Activated T-helper 1 cell treated with anti-CD3 and anti-CD28 coated beads, Interleukin-2, amount 50 U/mL, for 16 hours (primary cell): ENCODE data around the gene SOX15.

Source experiments
- DNase-seq, 2 donors: peaks; one replicate each; pipeline ENCODE4 v3.0.0-alpha.2; 2020; ENCODE audit warnings: low read depth in 1 of 2, low spot score in 1 of 2

The SOX15 gene

DNA sequence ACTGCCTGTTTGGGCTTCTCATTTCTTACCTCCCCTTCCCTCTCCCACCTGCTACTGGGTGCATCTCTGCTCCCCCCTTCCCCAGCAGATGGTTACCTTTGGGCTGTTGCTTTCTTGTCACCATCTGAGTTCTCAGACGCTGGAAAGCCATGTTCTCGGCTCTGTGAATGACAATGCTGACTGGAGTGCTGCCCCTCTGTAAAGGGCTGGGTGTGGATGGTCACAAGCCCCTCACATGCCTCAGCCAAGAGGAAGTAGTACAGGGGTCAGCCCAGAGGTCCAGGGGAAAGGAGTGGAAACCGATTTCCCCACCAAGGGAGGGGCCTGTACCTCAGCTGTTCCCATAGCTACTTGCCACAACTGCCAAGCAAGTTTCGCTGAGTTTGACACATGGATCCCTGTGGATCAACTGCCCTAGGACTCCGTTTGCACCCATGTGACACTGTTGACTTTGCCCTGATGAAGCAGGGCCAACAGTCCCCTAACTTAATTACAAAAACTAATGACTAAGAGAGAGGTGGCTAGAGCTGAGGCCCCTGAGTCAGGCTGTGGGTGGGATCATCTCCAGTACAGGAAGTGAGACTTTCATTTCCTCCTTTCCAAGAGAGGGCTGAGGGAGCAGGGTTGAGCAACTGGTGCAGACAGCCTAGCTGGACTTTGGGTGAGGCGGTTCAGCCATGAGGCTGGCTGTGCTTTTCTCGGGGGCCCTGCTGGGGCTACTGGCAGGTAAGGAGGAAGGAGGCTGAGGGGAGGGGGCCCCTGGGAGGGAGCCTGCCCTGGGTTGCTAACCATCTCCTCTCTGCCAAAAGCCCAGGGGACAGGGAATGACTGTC, 10.7 kb downstream of the SOX15 start, which contains the start of gene CD68:
Gene CD68, plus strand, starts transcription at position 638 of the 833 bp plus-strand sequence. Its CDS starts 40 bp downstream, at position 678.
- no peak for DNase-seq

DNA sequence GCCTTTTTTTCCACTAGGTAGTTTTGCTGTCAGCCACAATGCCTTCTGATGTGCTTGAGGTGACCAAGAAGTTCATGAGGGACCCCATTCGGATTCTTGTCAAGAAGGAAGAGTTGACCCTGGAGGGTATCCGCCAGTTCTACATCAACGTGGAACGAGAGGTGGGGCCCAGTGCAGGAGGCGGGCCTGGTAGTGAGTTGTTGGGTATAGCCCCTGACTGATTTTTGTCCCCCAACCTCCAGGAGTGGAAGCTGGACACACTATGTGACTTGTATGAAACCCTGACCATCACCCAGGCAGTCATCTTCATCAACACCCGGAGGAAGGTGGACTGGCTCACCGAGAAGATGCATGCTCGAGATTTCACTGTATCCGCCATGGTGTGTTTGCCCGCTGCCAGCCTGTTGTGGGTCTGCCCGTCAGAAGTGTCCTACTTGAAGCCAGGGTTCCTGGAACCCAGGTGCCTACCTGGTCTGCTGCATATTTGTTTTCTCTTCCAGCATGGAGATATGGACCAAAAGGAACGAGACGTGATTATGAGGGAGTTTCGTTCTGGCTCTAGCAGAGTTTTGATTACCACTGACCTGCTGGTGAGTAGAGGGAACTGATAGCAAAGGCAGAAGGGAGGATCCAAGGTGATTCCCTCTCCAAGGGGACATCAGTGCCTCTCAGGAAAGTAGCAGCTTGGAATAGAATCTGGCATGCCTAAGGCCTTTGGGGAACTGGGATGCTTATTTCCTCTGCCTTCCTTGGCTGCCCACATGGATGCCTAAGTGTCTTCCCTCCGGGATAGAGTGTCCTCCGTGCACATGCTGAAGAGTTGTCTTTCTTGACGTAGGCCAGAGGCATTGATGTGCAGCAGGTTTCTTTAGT, 12.3 kb downstream of the SOX15 start:
- no peak for DNase-seq

DNA sequence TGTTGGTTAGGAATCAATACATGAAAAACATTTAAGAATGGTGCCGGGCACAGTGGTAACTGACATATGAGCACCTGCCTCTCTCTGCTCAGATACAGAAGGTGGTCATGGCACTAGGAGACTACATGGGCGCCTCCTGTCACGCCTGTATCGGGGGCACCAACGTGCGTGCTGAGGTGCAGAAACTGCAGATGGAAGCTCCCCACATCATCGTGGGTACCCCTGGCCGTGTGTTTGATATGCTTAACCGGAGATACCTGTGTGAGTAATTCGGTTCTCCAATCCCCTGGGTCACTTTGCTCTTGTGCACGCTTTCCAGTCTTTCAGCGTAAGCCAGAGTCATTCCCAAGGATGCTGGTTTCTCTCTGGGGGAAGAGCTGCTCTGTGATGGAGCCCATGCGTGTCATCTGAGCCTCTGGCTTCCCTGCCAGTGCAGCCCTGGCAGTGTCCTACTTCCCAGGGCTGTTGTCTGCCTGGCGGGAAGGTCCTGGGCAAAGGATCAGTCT, 13.4 kb downstream of the SOX15 start:
- no peak for DNase-seq

DNA sequence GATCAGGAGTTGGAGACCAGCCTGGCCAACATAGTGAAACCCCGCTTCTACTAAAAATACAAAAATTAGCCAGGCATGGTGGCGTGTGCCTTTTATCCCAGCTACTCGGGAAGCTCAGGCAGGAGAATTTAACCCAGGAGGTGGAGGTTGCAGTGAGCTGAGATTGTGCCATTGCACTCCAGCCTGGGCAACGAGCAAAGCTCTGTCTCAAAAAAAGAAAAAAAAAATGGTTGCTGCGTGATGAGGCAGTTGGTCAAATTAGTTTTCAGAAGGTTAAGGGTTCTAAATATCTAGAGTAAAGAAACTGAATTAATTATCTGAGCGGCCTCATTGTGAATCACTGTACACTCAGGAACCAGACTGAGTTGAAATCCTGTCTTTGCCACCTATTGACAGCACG, 13.9 kb downstream of the SOX15 start:
- no peak for DNase-seq

DNA sequence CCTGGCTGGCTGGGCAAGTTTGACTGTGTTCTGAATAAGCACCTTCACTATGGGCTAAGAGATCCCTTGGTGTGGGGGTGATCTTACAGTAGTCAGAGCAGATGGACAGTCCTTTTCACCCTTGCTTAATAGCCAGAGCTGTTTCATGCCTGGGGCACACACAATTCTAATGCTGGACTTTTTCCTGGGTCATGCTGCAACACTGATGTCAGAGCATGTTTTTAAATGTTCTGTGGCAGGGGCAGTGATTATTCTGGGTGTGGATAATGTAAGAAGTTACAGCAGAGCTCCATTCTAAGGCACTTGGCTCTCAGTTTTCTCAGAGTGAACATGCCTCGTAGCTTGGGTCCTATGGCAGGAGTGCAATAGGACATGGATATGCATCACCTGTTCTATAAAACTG, 14.4 kb downstream of the SOX15 start:
- no peak for DNase-seq

DNA sequence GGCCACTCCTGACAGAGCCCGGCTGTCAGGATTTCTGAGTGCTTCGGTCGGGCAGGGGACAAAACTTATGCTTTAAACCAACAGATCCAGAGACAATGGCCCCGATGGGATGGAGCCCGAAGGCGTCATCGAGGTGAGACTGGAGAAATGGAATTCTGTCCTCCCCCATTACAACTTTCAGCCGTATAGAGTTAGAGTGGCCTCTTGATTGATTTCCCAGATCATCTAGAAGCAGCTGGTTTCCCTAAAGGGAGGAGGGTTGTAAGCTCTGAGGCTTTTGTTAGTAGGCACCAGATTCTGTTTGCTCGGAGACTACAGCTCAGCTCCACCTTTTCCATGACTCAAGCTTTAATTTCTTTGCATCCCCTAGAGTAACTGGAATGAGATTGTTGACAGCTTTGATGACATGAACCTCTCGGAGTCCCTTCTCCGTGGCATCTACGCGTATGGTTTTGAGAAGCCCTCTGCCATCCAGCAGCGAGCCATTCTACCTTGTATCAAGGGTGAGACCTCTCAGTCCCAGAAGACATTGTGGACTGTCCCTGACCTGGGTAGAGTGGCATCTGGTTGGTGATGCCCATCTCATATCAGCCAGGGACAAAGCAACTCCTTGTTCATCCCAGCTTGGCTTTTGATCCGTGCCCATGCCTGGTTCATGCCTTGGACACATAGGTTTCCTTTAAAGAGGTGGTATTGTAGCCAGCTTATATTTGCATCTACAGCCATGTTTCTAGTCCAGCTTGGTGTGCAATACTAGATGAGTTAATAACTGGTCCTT, 15.5 kb downstream of the SOX15 start:
- no peak for DNase-seq

DNA sequence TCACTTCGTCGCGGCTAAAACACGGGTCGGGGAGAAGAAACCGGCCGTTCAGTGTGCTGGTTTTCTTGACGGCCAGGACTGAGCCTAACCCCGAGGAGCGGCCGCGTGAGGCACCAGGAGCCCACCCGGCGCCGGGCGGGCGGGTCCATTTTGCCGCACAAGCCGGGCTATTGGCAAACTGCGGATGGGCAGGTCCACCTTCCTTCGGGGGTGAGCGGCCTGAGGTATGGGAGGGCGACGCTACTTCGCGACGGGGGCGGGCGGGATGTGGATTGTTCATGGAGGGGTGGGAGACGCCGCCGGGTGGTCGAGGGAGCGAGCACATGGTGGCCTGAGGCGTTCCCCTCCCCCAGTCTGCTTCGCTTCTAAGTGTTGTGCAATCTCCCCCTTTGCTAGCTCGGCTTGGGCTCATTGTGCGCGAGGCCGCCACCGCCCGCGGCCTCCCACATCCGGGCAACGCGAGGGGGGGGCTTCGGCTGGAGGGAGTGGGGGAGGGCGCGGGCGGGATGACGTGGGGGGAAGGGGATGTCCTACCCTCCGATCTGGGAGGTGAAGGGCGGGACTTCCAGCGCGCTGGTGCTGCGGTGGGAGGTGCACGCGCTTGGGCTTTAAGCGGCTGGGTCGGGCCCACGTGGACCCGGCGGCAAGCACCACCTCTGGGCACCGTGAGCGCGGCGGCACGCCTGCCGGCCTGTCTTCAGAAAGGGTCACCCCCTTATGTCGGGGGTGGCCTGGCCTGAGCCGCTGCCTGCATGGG, 16.4 kb downstream of the SOX15 start:
- peak; percentile 83 to 84 for DNase-seq

DNA sequence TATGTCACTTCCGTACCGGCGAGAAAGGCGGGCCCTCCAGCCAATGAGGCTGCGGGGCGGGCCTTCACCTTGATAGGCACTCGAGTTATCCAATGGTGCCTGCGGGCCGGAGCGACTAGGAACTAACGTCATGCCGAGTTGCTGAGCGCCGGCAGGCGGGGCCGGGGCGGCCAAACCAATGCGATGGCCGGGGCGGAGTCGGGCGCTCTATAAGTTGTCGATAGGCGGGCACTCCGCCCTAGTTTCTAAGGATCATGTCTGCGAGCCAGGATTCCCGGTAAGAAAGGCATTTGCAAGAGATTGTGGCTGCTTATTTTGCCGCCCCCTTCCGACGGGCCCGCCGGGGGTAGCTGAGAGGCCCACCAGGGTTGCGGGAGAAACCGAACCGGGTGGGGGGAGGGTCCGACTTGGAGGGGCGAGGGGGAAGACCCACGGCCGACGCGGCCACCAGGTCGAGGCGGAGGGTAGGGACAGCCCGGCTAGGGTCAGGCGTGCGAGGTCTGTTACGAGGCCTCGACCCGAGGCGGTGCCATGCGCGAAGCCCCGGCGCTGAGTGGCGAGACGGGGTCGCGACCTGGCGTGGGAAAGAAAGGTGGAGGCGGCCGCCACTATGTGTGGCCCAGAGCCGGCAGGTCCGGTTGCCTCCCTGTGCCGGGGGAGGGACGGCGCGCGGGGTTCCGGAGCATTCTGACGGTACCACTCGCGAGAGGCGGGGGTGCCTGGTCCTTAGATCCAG, 17.1 kb downstream of the SOX15 start:
- peak; percentile 99 for DNase-seq

DNA sequence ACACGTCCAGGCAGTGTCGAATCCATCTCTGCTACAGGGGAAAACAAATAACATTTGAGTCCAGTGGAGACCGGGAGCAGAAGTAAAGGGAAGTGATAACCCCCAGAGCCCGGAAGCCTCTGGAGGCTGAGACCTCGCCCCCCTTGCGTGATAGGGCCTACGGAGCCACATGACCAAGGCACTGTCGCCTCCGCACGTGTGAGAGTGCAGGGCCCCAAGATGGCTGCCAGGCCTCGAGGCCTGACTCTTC, 17.6 kb downstream of the SOX15 start:
- DNase-seq, result no peak

DNA sequence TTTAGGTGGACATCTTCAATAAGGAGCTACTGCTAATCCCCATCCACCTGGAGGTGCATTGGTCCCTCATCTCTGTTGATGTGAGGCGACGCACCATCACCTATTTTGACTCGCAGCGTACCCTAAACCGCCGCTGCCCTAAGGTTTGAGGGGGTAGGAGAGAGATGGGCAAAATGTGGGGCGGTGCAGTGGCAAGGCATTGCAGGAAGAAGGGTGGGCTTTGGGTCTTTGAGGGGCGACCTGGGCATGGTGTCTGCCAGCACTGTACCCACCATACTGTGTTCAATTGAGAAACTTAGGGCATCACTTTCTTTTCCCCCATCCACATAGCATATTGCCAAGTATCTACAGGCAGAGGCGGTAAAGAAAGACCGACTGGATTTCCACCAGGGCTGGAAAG, 19.5 kb downstream of the SOX15 start:
- no peak for DNase-seq

DNA sequence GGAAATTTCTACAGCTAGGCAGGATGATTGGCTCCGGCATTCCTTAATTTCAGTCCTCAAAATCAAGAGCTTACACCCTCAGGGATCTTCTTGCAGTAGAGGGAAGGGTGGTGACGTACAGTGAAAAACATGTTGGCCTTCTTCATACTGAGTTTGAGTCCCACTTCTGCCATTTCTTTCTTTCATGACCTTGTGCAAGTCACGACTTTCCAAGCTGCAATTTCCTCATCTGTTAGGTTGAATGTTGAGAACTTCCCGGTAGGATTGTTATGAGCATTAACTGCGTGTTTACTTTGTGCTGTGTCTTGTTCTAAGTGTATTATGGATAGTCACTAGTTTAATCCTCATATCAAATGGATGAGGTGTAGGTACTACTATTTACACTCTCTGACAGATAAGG, 20.3 kb downstream of the SOX15 start:
- DNase-seq, result no peak

DNA sequence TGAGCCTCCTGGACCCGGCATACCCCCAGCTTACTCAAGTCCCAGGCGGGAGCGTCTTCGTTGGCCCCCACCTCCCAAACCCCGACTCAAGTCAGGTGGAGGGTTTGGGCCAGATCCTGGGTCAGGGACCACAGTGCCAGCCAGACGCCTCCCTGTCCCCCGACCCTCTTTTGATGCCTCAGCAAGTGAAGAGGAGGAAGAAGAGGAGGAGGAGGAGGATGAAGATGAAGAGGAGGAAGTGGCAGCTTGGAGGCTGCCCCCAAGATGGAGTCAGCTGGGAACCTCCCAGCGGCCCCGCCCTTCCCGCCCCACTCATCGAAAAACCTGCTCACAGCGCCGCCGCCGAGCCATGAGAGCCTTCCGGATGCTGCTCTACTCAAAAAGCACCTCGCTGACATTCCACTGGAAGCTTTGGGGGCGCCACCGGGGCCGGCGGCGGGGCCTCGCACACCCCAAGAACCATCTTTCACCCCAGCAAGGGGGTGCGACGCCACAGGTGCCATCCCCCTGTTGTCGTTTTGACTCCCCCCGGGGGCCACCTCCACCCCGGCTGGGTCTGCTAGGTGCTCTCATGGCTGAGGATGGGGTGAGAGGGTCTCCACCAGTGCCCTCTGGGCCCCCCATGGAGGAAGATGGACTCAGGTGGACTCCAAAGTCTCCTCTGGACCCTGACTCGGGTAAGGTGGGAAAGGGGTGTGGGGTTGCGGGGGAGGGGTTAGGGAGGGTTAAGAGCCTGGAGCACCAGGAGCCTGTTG, 26.6 kb downstream of the SOX15 start:
- DNase-seq, result no peak

DNA sequence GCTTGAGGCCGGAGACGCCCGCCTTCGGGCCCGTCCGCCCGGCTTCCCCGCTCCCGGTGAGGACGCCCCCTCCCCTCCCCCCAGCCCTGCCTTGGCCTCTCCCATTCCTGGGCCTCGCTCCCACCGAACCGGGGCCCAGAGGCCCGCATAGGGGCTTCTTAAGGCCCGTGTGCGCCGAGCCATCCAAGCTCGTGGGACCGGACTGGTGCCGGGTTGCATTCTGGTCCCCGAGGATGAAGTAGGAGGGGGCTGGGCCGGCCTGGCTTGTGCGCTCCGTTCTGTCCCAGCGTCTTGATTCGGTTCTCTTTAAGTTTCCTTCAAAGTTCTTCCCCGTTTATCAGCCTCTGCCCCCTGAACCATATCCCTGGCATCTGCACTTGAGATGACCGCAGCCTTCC, 27.7 kb downstream of the SOX15 start:
- no peak for DNase-seq

DNA sequence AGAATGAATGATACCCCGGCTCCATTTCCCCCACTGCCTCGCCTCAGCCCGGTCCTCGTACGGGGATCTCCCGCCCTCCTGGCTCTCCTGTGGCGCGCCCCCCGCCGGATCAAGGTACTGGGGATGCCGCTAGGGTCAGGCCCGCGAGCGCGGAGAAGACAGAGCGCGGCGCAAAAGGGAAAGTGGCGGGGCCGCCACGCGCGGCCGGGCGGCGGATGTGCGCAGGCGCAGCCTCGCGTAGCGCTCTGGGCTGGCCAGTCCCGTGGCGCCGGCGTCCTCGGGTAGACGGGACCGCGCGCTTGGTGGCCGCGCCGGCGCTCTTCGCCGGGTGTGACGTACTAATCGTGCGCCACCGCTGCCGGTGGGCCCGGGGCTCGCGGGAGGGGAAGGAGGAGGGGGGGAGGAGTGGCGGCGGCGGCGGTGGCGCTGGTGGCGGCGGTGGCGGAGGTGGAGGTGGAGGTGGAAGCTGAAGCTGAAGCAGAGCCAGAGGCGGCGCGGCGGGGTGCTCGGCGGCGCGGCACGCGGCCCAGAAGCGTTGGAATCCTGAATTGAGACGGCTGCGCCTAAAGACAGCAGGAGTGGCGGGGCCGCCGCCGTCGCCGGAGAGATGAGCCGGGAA, 28.2 kb downstream of the SOX15 start, which contains the start of gene SENP3:
Gene SENP3, plus strand, starts transcription at position 331 of the 619 bp plus-strand sequence. CDS start 1,158 bp downstream, outside the sequence.
- DNase-seq, result peak; percentile 75 to 92

DNA sequence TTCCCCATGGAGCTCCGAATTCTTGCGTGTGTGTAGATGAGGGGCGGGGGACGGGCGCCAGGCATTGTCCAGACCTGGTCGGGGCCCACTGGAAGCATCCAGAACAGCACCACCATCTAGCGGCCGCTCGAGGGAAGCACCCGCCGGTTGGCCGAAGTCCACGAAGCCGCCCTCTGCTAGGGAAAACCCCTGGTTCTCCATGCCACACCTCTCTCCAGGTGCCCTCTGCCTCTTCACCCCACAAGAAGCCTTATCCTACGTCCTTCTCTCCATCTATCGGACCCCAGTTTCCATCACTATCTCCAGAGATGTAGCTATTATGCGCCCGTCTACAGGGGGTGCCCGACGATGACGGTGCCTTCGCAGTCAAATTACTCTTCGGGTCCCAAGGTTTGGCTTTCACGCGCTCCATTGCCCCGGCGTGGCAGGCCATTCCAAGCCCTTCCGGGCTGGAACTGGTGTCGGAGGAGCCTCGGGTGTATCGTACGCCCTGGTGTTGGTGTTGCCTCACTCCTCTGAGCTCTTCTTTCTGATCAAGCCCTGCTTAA, 28.8 kb downstream of the SOX15 start:
- peak; percentile 63 to 74 for DNase-seq

DNA sequence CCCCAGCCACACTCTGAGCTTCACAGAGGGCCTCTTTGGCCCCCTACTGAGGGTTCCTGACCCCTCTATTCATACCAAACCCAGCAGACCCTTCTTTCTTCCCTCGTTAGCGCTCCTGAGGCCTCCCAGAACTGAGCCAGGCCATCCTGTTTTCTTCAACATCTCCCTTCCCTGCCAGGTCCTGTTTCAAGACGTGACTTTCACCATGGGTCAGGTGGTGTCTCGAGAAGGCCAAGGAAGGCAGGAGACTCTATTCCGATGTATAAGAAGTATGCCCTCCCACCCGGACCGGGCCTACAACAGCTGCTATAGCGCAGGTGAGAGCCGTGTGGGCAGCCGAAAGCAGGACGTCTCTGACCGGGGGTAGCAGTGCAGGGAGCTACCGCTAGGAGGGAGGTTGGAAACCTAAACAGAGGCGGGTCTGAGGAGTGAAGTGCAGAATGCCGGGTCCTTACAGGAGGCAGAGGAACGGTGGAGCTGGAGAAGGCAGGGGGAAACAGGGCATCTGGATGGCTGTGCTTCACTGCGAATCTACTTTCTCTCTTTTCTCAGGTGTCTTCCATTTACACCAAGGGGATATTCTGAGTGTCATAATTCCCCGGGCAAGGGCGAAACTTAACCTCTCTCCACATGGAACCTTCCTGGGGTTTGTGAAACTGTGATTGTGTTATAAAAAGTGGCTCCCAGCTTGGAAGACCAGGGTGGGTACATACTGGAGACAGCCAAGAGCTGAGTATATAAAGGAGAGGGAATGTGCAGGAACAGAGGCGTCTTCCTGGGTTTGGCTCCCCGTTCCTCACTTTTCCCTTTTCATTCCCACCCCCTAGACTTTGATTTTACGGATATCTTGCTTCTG, 29.5 kb downstream of the SOX15 start:
- no peak for DNase-seq

DNA sequence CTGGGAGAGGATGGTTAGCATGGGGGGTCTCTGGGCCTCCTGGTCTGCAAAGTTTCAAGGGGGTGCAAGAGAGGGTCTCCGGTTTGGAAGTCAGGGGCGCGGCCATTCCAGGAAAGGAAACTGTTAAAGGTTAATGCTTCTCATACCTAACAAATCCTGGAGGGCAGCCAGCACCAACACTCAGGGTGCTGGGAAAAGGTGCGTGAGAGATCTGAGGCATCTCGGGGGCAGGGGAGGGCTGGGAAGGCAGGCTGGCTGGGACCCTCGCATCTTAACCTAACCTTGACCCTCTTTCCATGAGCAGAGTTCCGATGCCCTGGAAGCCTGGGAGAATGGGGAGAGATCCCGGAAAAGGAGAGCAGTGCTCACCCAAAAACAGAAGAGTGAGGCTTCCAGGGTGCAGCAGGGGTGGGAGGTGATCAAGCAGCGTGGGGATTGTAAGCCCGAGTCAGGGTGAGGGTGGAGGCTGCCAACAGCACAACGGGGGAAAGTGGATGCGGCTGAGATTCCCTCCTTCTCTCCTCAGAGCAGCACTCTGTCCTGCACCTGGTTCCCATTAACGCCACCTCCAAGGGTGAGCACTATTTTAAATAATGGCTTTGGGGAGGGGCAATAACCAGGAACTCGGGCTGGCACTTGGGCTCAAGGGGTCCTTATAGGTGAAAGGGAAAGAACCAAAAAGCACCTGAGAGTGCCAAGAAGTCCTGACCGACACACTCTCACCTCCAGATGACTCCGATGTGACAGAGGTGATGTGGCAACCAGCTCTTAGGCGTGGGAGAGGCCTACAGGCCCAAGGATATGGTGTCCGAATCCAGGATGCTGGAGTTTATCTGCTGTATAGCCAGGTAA, 30.3 kb downstream of the SOX15 start:
- DNase-seq, result no peak
